ENCODE data around the gene GPR161. TPM values are rescaled to one million over a fixed set of nuclear protein-coding genes. Genes with fewer than 3 reads are reported as not detected.
A peak's percentile ranks its signal among the peaks of the same experiment; 100 is the strongest.

GPR161 gene
- total RNA-seq, 1 experiment from 2014 or later: 13.7 TPM

GRCh38 chr1:168146160-168146539 lies 9.4 kb upstream of the GPR161 start:
- no peaks in the 10 kb centered on the region for H4K20me1 ChIP-seq (ENCODE audit: insufficient read depth)
- intact Hi-C loops (cut with micrococcal nuclease): no loop called here
- no peaks in the 10 kb centered on the region for H3K36me3 ChIP-seq (ENCODE audit: control insufficient read depth in 1 of 2, insufficient read depth in 2 of 2, low read length in 2 of 2)
- ChIA-PET CTCF (interaction anchor here (0.9 to 1.4 kb wide), 2 partner anchors 8 to 15 kb away, joined by 3 to 4 read pairs; no protein-coding TSS in a partner anchor), POLR2A (no interaction called here), RAD21 (ENCODE audit: low non-redundant PET in 1 of 2, low total read pairs in 2 of 2, uncharacterized antibody in 2 of 2, unreplicated experiment in 2 of 2) (no interaction called here)
- BruUV-seq (replicated peaks): no TSS peak
- H3K79me2 ChIP-seq (ENCODE audit: insufficient read depth, low read length): no peaks in the 10 kb centered on the region
- ATAC-seq (no peak; the same call in 1 of the 2 replicates), DNase-seq (ENCODE audit: low read depth, low spot score) (no peak)
- no peaks in the 10 kb centered on the region for H3K27me3 ChIP-seq (ENCODE audit: insufficient read depth, low read length)
- no peak for TF ChIP-seq POLR2A (IDR thresholded peaks at IDR 0.05; ENCODE audit: borderline replicate concordance, extremely low read depth, insufficient read depth, insufficient read length)
- TF ChIP-seq EZH2 (IDR thresholded peaks at IDR 0.05): no peak
- no peak for TF ChIP-seq POLR2AphosphoS5 (IDR thresholded peaks at IDR 0.05; ENCODE audit: low read depth, low read length)
- TF ChIP-seq ZNF274 (IDR thresholded peaks at IDR 0.05; ENCODE audit: low read depth, low read length): no peak
- TF ChIP-seq TCF7L2 (IDR thresholded peaks at IDR 0.05; ENCODE audit: borderline replicate concordance, extremely low read depth, insufficient read depth, insufficient read length): no peak
- no peak for TF ChIP-seq CTCF (IDR thresholded peaks at IDR 0.05 in 2 of 3, conservative IDR thresholded peaks at IDR 0.05 in 1 of 3; ENCODE audit: borderline replicate concordance in 1 of 3, insufficient read depth in 1 of 3, low read depth in 2 of 3, low read length in 2 of 3)
- no peak for TF ChIP-seq JUND (IDR thresholded peaks at IDR 0.05)
- no peak for TF ChIP-seq FOSL1 (IDR thresholded peaks at IDR 0.05; ENCODE audit: low read depth)
- no peak for TF ChIP-seq EGR1 (IDR thresholded peaks at IDR 0.05; ENCODE audit: low read depth)
- TF ChIP-seq SIN3A (IDR thresholded peaks at IDR 0.05; ENCODE audit: low read depth): no peak
- TF ChIP-seq SP1 (IDR thresholded peaks at IDR 0.05; ENCODE audit: low read depth): no peak
- no peak for TF ChIP-seq ZBTB33 (IDR thresholded peaks at IDR 0.05; ENCODE audit: extremely low read depth, insufficient replicate concordance, low read length)
- TF ChIP-seq CEBPB (IDR thresholded peaks at IDR 0.05; ENCODE audit: low read depth): no peak
- TF ChIP-seq RAD21 (IDR thresholded peaks at IDR 0.05; ENCODE audit: low read depth): no peak
- no peak for TF ChIP-seq YY1 (IDR thresholded peaks at IDR 0.05; ENCODE audit: extremely low read depth, insufficient replicate concordance, low read depth, low read length)
- TF ChIP-seq ELF1 (IDR thresholded peaks at IDR 0.05; ENCODE audit: borderline replicate concordance, low read depth): no peak
- no peak for TF ChIP-seq MAX (IDR thresholded peaks at IDR 0.05)
- no peak for TF ChIP-seq ZFX (IDR thresholded peaks at IDR 0.05)
- TF ChIP-seq CBX3 (IDR thresholded peaks at IDR 0.05; ENCODE audit: low read depth): no peak
- TF ChIP-seq REST (IDR thresholded peaks at IDR 0.05; ENCODE audit: low read depth): no peak
- no peaks in the 10 kb centered on the region for H3K9me3 ChIP-seq (ENCODE audit: control insufficient read depth in 1 of 2, insufficient read depth in 1 of 2, low read depth in 1 of 2, low read length in 2 of 2)
- H3K4me1 ChIP-seq (ENCODE audit: control insufficient read depth in 1 of 2, insufficient read depth in 2 of 2, low read length in 2 of 2): peaks cover 0 to 10% of the 10 kb centered on the region in 2 experiments; a peak in 2 of 4 replicates
- no peaks in the 10 kb centered on the region for H3K9me2 ChIP-seq (ENCODE audit: insufficient read depth)
- no peak overlapping the region for H3K4me2 ChIP-seq (ENCODE audit: low read length)
- peak overlapping the region; percentile 79 for H2AFZ ChIP-seq (ENCODE audit: low read depth, low read length, poor library complexity, severe bottlenecking)
- H3K27ac ChIP-seq (ENCODE audit: low read depth, low read length): no peak overlapping the region
- H3K9ac ChIP-seq (ENCODE audit: low read length): no peak overlapping the region
- no peak overlapping the region for H3K4me3 ChIP-seq (replicated peaks in 1 of 2; ENCODE audit: low read depth in 1 of 2, low read length in 2 of 2)
